ENCODE results near the gene LRTM2.

DNA sequence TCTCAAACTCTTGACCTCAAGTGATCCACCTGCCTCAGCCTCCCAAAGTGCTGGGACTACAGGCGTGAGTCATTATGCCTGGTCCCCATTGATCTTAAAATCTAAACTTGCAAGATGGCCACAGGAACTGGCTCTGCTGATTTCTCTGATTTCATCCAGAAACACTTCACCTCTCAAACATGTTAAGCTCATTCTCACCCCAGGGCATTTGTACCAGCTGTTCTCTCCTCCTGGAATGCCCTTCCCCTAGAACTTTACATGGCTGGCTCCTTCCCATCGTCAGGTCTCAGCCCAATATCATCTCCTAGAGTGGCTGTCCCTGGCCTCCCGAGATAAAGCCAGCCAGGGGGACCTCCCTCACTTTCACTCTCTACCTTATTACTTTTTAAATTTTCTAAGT lies 5.3 kb upstream of the LRTM2 start:
- TF ChIP-seq, protein P1, sequence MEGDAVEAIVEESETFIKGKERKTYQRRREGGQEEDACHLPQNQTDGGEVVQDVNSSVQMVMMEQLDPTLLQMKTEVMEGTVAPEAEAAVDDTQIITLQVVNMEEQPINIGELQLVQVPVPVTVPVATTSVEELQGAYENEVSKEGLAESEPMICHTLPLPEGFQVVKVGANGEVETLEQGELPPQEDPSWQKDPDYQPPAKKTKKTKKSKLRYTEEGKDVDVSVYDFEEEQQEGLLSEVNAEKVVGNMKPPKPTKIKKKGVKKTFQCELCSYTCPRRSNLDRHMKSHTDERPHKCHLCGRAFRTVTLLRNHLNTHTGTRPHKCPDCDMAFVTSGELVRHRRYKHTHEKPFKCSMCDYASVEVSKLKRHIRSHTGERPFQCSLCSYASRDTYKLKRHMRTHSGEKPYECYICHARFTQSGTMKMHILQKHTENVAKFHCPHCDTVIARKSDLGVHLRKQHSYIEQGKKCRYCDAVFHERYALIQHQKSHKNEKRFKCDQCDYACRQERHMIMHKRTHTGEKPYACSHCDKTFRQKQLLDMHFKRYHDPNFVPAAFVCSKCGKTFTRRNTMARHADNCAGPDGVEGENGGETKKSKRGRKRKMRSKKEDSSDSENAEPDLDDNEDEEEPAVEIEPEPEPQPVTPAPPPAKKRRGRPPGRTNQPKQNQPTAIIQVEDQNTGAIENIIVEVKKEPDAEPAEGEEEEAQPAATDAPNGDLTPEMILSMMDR (IDR thresholded peaks at IDR 0.05; ENCODE audit: poor library complexity, severe bottlenecking) = no peak
- no peak for TF ChIP-seq EZH2 (IDR thresholded peaks at IDR 0.05; ENCODE audit: borderline replicate concordance, insufficient read depth, low read length, poor library complexity, severe bottlenecking)
- no peak for TF ChIP-seq SMC3 (conservative IDR thresholded peaks at IDR 0.05; ENCODE audit: poor library complexity)
- TF ChIP-seq RAD21 (conservative IDR thresholded peaks at IDR 0.05) = no peak
- TF ChIP-seq POLR2AphosphoS5 (IDR thresholded peaks at IDR 0.05) = no peak
- no peak for TF ChIP-seq EP300 (conservative IDR thresholded peaks at IDR 0.05; ENCODE audit: poor library complexity, severe bottlenecking)
